Cerebellar cortex (tissue), 1 donor: ENCODE data around the gene ADGRA3.
A peak's percentile ranks its signal among the peaks of the same experiment; 100 is the strongest.

Source experiments
- DNase-seq: peaks from one replicate; pipeline ENCODE4 v3.0.0-alpha.2; 2015; ENCODE audit warnings: low spot score

ADGRA3 gene, protein sequence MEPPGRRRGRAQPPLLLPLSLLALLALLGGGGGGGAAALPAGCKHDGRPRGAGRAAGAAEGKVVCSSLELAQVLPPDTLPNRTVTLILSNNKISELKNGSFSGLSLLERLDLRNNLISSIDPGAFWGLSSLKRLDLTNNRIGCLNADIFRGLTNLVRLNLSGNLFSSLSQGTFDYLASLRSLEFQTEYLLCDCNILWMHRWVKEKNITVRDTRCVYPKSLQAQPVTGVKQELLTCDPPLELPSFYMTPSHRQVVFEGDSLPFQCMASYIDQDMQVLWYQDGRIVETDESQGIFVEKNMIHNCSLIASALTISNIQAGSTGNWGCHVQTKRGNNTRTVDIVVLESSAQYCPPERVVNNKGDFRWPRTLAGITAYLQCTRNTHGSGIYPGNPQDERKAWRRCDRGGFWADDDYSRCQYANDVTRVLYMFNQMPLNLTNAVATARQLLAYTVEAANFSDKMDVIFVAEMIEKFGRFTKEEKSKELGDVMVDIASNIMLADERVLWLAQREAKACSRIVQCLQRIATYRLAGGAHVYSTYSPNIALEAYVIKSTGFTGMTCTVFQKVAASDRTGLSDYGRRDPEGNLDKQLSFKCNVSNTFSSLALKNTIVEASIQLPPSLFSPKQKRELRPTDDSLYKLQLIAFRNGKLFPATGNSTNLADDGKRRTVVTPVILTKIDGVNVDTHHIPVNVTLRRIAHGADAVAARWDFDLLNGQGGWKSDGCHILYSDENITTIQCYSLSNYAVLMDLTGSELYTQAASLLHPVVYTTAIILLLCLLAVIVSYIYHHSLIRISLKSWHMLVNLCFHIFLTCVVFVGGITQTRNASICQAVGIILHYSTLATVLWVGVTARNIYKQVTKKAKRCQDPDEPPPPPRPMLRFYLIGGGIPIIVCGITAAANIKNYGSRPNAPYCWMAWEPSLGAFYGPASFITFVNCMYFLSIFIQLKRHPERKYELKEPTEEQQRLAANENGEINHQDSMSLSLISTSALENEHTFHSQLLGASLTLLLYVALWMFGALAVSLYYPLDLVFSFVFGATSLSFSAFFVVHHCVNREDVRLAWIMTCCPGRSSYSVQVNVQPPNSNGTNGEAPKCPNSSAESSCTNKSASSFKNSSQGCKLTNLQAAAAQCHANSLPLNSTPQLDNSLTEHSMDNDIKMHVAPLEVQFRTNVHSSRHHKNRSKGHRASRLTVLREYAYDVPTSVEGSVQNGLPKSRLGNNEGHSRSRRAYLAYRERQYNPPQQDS (N-terminal part only)

DNA sequence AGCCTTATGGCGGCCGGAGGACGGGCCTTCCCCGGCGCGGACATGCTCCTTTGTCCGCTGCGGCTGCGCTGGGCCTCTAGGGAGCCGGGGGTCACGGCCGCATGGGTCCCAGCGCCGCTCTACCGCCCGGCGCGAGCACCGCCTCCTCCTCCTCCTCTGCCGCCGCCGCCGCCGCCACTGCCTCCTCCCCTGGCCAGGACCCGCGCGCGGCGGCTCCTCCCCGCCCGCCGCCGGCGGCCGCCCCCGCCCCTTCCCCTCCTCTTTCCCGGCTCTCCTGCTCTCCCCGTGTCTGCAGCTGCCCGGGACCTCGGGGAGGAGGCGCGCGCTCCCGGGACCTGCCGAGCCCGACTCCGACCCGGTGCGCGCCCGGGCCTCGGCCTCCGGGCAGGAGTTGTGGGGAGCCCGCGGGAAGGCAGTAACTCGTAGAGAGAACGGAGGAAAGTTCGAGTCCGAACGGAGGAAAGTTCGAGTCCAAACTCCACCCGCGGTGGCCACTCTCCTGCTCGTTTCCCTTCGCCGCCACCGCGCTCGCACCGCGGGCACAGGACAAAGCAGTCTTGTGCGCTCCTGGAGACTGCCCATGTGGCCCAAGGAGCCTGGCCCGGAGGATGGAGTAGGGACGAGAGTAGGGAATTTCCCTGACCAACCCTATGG, at the start of gene ADGRA3:
ADGRA3 (minus strand) TSS at position 179 of the 654 bp plus-strand sequence. CDS start 282 bp downstream, outside the sequence.
- peak; percentile 37 for DNase-seq

- no peak for DNase-seq
These were observed 40.6 kb upstream of the ADGRA3 start for GRCh38 chr4:22556495-22556894.

- no peak for DNase-seq
These were observed 38.8 kb upstream of the ADGRA3 start for GRCh38 chr4:22554670-22555069.

DNA sequence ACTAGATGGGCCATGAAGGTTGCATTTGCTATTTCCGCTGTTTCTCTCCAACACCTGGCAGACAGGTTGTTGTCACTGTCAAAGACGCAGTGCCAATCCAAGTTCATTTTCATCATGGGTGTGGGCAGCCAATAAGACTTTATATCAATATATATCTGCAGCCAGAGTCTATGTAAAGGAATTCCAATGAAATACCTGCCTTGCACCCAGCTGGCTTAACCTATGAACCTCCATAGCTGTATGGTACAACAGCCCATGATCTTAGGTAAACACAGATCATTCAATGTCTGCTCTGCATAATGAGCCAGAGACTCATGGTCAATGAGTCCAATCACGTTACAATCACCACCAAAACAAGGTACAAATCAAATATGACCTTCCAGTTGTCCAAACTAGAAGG, 37.7 kb upstream of the ADGRA3 start:
- DNase-seq, result no peak

DNA sequence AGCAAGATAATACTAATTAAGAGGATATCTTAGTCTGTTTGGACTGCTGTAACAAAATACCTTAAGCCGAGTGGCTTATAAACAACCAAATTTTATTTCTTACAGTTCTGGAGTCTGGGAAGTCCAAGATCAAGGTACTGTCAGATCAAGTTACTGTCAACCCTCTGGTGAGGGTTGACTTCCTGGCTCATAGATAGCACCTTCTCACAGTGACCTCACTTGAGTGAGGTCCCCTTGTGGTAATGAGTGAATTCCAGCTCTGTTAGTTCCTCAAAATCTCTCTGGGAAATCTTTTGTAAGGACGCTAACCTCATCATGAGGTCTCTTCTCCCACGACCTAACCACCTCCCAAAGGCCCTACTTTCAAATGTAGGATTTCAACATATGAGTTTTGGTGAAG, 36.9 kb upstream of the ADGRA3 start:
- DNase-seq, result no peak

GRCh38 chr4:22551550-22551949, 35.7 kb upstream of the ADGRA3 start:
- DNase-seq, result no peak

GRCh38 chr4:22546299-22546698, 30.4 kb upstream of the ADGRA3 start:
- DNase-seq, result no peak

- no peak for DNase-seq
These were observed 23.4 kb upstream of the ADGRA3 start for GRCh38 chr4:22539251-22539650.

DNA sequence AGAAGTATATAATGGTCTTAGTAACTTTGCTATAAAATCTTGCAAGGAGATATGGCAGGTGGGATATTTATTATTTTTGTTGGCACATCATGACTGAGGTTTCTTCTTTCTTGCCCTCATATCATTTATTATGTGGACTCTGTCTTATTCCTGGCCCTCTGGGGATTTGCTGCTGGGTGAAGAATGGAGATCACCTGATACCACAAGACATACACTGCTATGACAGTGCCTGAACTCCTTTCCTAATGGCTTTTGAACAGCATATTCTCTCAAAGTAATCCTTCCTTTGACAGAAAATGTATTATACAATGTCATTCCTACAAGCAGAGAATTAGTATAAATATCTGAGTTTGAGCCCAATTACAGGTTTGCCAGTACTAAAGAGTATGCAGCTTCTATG, 22.0 kb upstream of the ADGRA3 start:
- DNase-seq, result no peak

DNA sequence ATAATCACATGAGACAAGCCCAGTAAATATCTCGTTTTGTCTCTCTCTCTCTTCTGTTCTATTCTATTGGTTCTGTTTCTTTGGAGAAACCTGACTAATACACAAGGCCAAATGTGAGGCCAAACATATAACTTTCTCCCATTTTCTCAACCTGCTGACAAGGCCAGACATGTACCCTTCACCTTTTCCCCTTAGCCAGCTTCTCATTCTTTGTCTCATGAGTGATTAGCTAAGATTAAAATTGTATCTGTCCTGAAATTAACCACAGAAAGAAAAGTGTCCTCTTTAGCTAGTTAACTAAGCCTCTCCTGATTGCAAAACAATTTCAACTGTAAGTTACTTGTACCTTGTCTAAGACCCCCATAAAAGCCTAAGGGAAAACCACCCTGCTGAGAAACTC, 18.5 kb upstream of the ADGRA3 start:
- no peak for DNase-seq

DNA sequence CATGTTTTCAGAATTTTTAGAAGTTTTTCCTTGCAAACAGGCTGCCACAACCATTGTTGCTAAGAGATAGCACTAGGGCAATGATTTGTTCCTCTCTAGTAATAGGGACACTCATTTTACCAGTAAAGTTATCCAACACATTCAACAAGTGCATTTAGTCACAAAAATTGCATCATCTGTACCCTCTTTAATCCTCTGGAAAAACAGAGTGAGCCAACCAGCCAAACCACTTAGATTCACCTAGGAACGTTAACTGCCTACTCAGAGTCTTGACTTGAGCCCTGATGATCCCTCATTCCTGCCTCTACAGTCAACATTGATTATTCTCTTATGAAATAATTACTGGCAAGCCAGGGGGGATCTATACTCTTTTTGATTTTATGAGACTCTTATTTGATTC, 17.0 kb upstream of the ADGRA3 start:
- DNase-seq, result no peak

- no peak for DNase-seq
These were observed 16.3 kb upstream of the ADGRA3 start for GRCh38 chr4:22532117-22532516.

DNA sequence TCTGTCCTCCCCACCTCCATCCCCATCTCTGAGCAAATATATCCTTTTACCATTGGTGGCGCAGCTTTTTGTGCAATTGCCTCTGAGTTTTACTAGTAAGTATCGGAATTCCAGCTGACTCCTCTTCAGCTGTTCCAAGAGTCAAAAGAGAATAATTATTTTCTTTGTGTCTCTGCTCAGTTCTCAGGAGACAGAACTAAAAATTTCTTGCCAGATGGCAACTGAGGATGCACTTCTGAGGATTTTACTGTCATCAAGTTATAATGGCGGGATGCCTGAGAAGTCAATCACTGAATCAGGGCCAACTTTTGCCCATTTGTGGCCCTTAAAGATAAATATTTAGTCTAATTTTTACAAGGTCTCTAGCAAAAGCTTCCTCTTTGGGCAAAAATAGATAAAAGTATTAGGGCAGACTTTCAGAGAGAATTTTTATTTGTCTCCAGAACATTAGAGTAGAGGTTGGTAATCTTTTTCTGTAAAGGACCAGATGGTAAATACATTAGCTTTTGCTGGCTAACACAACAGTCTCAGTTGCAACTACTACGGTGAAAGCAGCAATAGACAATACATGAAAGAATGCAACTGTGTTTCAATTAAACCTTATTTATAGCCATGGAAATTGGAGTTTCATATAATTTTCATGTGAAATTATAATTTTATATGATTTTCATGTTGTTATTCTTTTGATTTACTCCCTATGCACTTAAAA, 15.6 kb upstream of the ADGRA3 start:
- no peak for DNase-seq

DNA sequence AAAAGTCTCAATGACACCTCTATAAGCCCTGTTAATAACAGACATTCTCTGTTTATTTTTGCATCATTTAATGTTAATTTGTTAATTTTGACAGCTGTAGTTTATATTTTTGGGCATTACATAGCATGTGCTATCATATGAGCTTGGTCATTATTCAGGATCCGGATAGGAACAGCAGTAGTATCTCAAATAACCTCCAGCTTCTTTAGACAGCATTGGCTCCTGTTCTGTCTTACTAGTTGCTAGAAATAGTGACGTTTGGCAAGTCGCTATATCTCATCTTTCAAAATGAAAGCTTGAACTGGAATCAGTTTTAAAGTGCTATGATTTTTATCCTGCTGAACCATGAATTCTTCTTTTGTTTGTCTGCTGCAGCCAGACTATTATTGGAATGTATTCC, 9.0 kb upstream of the ADGRA3 start:
- no peak for DNase-seq

DNA sequence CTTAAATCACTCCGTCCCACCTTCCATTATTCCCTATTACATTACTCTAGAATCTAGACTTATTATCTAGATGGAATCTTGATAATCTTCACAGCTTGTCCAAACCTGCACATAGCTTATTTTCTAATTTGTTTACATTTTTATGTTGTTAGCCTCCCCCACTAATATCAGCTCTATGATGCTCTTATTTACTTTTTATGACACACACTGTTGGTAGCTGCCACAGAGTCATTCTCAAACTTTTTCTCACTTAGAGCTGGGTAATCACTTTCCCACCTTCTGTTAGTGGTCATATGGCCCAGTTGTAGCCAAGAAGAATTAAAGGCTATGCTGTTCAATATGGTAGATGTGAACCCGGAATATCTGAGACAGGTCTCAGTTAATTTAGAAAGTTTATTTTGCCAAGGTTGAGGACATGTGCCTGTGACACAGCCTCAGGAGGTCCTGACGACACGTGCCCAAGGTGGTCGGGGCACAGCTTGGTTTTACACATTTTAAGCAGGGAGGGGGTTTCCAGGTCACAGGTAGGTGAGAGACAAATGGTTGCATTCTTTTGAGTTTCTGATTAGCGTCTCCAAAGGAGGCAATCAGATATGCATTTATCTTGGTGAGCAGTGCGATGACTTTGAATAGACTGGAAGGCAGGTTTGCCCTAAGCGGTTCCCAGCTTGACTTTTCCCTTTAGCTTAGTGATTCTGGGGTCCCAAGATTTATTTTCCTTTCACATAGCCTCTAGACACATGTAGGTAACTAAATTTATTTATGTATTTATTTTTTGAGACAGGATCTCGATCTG, 7.0 kb upstream of the ADGRA3 start:
- no peak for DNase-seq

DNA sequence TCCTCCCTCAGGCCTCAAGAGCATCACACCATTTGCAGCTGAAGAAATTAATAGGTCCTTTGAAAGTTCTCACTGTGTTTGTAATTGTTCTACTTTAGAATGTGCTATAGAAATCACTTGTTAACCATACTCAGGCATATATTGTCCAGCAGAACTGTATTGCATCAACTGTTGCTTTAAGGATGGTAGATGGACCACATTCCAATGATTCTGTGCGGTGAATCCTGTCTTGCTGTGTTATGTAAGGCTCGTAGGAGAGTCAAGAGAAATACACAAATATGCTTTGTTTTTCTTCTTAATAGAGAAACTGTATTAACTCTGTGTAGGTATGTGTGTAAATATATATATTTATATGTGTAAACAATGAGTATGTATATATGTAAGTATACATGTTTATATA, 6.3 kb upstream of the ADGRA3 start:
- no peak for DNase-seq

DNA sequence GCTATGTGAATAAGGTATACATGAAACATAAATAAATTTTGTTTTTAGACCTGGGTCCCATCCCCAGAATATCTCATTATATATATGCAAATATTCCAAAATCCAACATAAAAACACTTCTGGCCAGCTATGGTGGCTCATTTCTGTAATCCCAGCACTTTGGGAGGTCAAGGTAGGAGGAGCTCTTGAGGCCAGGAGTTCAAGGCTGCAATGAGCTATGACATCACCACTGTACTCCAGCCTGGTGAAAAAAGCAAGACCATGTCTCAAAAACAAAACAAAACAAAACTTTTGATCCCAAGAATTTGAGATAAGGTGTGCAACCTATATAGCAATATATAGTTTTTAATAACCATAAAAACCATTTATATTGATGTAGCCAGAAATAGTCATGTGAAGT, 5.4 kb upstream of the ADGRA3 start:
- no peak for DNase-seq

DNA sequence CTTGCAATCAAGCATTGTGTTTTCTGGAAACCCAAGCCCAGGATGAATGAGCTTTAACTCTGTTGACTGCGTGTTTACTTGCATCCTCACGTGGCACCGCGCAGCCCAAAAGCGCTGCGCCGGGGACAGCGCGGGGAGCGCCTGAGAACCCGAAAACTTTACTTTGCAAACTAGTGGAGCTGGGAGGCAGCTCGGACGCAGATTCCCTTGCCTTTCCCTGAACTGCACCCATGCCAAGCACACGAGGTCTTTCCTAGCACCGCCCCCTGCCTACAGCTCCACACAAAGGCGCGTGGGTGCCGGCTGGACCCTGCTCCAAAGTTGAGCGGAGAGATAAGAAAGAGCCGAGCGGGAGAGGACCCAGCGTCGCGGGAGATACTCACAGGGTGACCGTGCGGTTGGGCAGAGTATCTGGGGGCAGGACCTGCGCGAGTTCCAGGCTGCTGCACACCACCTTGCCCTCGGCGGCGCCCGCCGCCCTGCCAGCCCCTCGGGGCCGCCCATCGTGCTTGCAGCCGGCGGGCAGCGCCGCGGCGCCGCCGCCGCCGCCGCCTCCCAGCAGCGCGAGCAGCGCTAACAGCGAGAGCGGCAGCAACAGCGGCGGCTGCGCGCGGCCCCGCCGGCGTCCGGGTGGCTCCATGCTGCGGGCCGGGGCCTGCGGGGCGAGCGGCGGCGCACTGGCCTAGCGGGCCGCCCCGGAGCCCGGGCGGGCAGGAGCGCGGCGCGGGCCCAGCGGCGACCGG, 550 bp downstream of the ADGRA3 start:
- DNase-seq, result peak; percentile 46

DNA sequence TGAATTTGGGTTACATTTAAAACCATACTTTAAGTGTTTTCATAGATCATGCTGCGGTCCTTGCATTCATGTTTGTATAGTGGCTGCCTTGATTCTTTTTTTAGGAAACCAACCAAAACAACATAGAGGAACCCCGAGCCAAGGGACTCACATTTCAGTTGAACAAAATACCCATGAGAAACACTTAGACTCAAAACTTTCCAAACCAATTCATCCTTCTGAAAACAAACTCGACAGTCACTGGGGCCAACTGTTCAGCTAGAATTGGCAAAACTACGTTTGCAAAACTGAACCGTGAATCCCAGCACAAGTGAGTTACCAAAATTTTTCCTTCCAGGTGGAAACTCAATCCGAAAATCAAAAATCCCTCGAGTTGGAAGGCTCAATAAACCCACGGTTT, 1.4 kb downstream of the ADGRA3 start:
- DNase-seq, result peak; percentile 7

GRCh38 chr4:22514001-22514400, 1.9 kb downstream of the ADGRA3 start:
- DNase-seq, result no peak
